AG04449 (cell line): ENCODE data around the gene TTC9.

Experiments used
- CTCF ChIA-PET: fragments of 350-600 bp; formaldehyde crosslinking; extraction: SDS; loops from one replicate; lab custom pipeline; 2021; ENCODE audit warnings: antibody characterized with exemption; lab: Yijun Ruan, JAX
- POLR2A ChIA-PET: fragments of 400-600, 350-600 bp; formaldehyde crosslinking; extraction: SDS; loops from one replicate; lab custom pipeline; 2020; ENCODE audit warnings: antibody characterized with exemption, inconsistent platforms; lab: Yijun Ruan, JAX
- DNase-seq: peaks from one replicate; pipeline ENCODE4 v3.0.0-alpha.2; 2010; ENCODE audit warnings: low read depth, low spot score
- H3K4me3 ChIP-seq: 2 replicates; pipeline ENCODE4 v1.5.1; 2011; ENCODE audit warnings: low read depth, mild to moderate bottlenecking, control low read depth, low read length
- CTCF ChIP-seq: IDR thresholded peaks from one replicate; pipeline ENCODE4 v1.5.1; 2011; ENCODE audit warnings: mild to moderate bottlenecking, moderate library complexity, low read length, control low read depth, inconsistent platforms; ENCODE audit not compliant: insufficient read depth; ENCODE audit errors: missing control alignments

The TTC9 gene

GRCh38 chr14:70649803-70650202 lies 8.1 kb downstream of the TTC9 start:
- TF ChIP-seq CTCF, result no peak
- CTCF ChIA-PET, result no interaction called here
- no peak for DNase-seq
- H3K4me3 ChIP-seq, result no peak overlapping the region
- POLR2A ChIA-PET, result no interaction called here

GRCh38 chr14:70651522-70651921 lies 9.8 kb downstream of the TTC9 start:
- POLR2A ChIA-PET, result no interaction called here
- TF ChIP-seq CTCF, result no peak
- H3K4me3 ChIP-seq, result no peak overlapping the region
- DNase-seq, result no peak
- CTCF ChIA-PET, result no interaction called here

- ChIA-PET POLR2A (no interaction called here), CTCF (no interaction called here)
- no peak for TF ChIP-seq CTCF
- DNase-seq, result no peak
- H3K4me3 ChIP-seq, result no peak overlapping the region
These were observed 11.2 kb downstream of the TTC9 start for GRCh38 chr14:70652871-70653270.

- H3K4me3 ChIP-seq, result no peak overlapping the region
- no peak for TF ChIP-seq CTCF
- ChIA-PET CTCF (no interaction called here), POLR2A (no interaction called here)
- no peak for DNase-seq
These were observed 11.9 kb downstream of the TTC9 start for GRCh38 chr14:70653662-70654061.

GRCh38 chr14:70654632-70655031 lies 12.9 kb downstream of the TTC9 start:
- no peak for DNase-seq
- no peak for TF ChIP-seq CTCF
- CTCF ChIA-PET, result interaction anchor here (0.7 kb wide), 1 partner anchor 9 kb away, joined by 3 read pairs; no protein-coding TSS in a partner anchor
- no peak overlapping the region for H3K4me3 ChIP-seq
- POLR2A ChIA-PET, result no interaction called here

- no peak for DNase-seq
- H3K4me3 ChIP-seq, result no peak overlapping the region
- no peak for TF ChIP-seq CTCF
- POLR2A ChIA-PET, result no interaction called here
- CTCF ChIA-PET, result interaction anchor here (0.7 kb wide), 1 partner anchor 10 kb away, joined by 3 read pairs; no protein-coding TSS in a partner anchor
These were observed 13.6 kb downstream of the TTC9 start for GRCh38 chr14:70655110-70655826.
